DND-41 (cell line): ENCODE data around the gene REG1A.

ENCODE experiments used
- EZH2 ChIP-seq: IDR thresholded peaks from 3 replicates; pipeline ENCODE4 v1.6.1; 2012; ENCODE audit warnings: borderline replicate concordance, low read depth, mild to moderate bottlenecking, moderate library complexity, low read length, inconsistent platforms; ENCODE audit not compliant: severe bottlenecking
- TF ChIP-seq, protein P1 (sequence below): IDR thresholded peaks from 2 replicates; pipeline ENCODE4 v1.5.1; 2012; ENCODE audit warnings: borderline replicate concordance, low read length, moderate library complexity, mild to moderate bottlenecking; ENCODE audit not compliant: poor library complexity, severe bottlenecking; ENCODE audit errors: extremely low read depth

DNA sequence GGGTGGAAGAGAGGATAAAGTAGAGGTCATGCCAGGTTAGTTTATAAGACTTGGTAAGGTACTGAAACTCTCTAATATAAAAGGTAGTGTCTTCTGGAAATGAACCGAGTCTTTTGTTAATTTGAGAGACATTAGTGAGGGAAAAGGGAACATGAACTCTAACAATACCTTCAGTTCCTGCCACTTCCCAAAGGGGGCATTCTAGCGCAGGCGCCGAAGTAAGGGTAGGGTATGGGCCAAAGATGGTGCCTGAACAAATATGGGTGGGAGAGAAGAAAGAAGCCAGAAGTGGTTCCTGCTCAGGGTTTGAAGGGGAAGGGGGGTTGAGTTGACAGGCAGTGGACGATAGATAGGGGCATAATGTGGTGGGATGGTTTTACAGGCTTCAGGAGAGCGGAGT, 22.4 kb upstream of the REG1A start:
- no peak for TF ChIP-seq EZH2
- TF ChIP-seq, protein P1, sequence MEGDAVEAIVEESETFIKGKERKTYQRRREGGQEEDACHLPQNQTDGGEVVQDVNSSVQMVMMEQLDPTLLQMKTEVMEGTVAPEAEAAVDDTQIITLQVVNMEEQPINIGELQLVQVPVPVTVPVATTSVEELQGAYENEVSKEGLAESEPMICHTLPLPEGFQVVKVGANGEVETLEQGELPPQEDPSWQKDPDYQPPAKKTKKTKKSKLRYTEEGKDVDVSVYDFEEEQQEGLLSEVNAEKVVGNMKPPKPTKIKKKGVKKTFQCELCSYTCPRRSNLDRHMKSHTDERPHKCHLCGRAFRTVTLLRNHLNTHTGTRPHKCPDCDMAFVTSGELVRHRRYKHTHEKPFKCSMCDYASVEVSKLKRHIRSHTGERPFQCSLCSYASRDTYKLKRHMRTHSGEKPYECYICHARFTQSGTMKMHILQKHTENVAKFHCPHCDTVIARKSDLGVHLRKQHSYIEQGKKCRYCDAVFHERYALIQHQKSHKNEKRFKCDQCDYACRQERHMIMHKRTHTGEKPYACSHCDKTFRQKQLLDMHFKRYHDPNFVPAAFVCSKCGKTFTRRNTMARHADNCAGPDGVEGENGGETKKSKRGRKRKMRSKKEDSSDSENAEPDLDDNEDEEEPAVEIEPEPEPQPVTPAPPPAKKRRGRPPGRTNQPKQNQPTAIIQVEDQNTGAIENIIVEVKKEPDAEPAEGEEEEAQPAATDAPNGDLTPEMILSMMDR, result no peak
